Stimulated activated memory B cell treated with anti-CD40 and anti-IgM and Interleukin-4, amounts not matched to agents 10 μg/mL and 1 μg/mL and 100 μg/mL, for 72 hours (primary cell): Measurements from ENCODE around the gene RAPGEF1.

ENCODE experiments used
- ATAC-seq: fragments of 150-1000 bp; cut with Tn5 transposase; 2 replicates; pipeline ENCODE4 v1.10.0; 2021
- H3K27ac Mint-ChIP-seq: one replicate; pipeline ENCODE4 v1.8.0; 2022; ENCODE audit warnings: mild to moderate bottlenecking, mixed read lengths
- H3K27me3 Mint-ChIP-seq: one replicate; pipeline ENCODE4 v1.8.0; 2022; ENCODE audit warnings: mixed read lengths
- H3K36me3 Mint-ChIP-seq: one replicate; pipeline ENCODE4 v1.8.0; 2022; ENCODE audit warnings: mixed read lengths
- H3K4me1 Mint-ChIP-seq: one replicate; pipeline ENCODE4 v1.8.0; 2022; ENCODE audit warnings: mixed read lengths
- H3K4me3 Mint-ChIP-seq: one replicate; pipeline ENCODE4 v1.8.0; 2022; ENCODE audit warnings: mild to moderate bottlenecking, moderate library complexity, mixed read lengths
- H3K9me3 Mint-ChIP-seq: one replicate; pipeline ENCODE4 v1.8.0; 2022; ENCODE audit warnings: mixed read lengths

Gene RAPGEF1

DNA sequence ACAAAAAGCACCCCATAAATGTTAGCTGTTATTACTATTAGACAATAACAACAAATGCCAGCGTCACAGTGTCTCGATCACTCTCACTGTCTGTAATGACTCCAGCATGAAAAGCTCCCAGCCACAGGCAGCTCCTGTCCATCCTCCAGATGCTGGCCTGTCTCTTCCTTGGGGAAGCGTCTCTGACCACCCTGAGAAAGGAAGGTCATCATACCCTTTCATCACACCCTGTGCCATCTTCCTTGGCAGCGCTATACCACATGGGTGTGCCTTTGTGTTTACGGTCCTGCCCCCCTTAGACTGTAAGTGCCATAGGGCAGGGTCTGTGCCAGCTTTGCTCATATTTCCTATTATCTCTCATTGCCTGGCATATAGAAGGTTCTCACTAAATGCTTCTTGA is 104.0 kb downstream of the RAPGEF1 start:
- no peak for ATAC-seq
- Mint-ChIP-seq H3K9me3 (no peaks in the 10 kb centered on the region), H3K4me3 (no peak overlapping the region), H3K27me3 (no peaks in the 10 kb centered on the region), H3K36me3 (peaks cover 92% of the 10 kb centered on the region), H3K27ac (peak overlapping the region; percentile 99), H3K4me1 (peaks cover 64% of the 10 kb centered on the region)

DNA sequence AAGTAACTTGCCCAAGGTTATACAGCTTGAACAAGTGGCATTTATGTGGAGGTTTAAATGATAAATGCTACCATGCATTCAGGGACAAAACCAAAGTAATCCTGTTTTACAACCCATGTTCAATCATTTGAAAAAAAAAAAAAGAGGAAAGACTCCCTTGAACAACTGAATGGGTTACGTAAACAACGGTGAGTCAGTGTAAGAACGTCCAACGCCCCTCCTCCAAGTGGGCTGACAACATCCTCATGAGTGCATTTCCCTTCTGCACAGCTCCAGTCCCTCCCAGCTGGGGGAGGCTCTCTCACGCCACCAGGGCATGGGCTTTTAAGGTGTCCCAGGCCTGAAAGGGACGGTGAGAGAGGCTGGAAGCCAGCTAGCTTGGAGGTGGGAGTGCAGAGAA is 104.6 kb downstream of the RAPGEF1 start:
- peak; percentile 91 for ATAC-seq
- Mint-ChIP-seq H3K9me3 (no peaks in the 10 kb centered on the region), H3K36me3 (peaks cover 92% of the 10 kb centered on the region), H3K27me3 (no peaks in the 10 kb centered on the region), H3K4me1 (peaks cover 64% of the 10 kb centered on the region), H3K27ac (peak overlapping the region; percentile 99), H3K4me3 (no peak overlapping the region)

DNA sequence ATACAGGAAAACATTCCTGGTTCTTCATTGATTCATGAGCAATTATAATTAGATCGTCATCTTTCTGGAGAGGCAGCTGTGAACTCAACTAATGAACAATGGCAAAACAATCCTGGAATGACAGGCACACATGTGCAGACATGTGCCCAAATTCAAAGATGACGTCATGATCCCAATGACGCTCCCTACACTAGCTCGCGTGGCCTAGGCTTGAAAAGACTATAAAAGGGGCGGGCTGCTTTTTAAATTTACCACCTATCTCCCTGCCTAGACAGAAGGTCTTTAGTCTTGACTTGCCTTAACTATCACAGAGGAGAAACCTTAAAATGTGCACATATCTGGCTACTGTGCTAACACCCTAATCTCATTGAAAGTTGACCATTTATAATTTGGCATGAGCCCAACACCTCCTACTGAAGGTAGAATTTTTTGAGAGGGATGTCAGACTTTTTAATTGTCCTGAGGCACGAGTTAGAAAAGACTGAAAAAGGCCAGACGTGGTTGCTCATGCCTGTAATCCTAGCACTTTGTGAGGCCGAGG is 106.3 kb downstream of the RAPGEF1 start:
- no peak for ATAC-seq
- Mint-ChIP-seq H3K4me1 (peaks cover 74% of the 10 kb centered on the region), H3K36me3 (peaks cover 91% of the 10 kb centered on the region)

DNA sequence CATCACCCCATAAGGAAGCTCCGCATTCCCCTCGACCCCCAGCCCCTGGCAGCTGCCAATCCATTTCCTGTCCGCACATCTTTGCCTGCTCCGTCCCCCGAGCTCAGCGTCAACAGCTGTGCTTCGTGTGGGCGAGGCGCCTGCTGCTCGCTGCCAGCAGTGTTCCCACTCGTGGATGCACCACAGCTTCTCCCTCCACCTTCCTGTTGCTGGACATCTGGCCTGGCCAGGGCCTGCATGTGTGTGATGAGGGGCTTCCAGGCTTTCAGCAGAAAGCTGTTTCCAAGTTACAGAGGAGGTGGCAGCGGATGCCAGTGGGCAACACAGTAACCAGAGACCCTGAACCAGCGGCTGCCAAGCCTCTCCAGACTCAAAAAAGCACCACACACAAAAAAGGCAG is 108.6 kb downstream of the RAPGEF1 start:
- peak overlapping the region; percentile 99 for H3K27ac Mint-ChIP-seq
- peaks cover 88% of the 10 kb centered on the region for H3K36me3 Mint-ChIP-seq
- peaks cover 77% of the 10 kb centered on the region for H3K4me1 Mint-ChIP-seq
- ATAC-seq = no peak
- peak overlapping the region; percentile 68 for H3K4me3 Mint-ChIP-seq
- H3K27me3 Mint-ChIP-seq = no peaks in the 10 kb centered on the region
- H3K9me3 Mint-ChIP-seq = no peaks in the 10 kb centered on the region

More for the DNA sequence above, 106.3 kb downstream of the RAPGEF1 start:
- no peaks in the 10 kb centered on the region for H3K27me3 Mint-ChIP-seq
- H3K9me3 Mint-ChIP-seq = no peaks in the 10 kb centered on the region
- H3K4me3 Mint-ChIP-seq = no peak overlapping the region
- peak overlapping the region; percentile 99 for H3K27ac Mint-ChIP-seq

DNA sequence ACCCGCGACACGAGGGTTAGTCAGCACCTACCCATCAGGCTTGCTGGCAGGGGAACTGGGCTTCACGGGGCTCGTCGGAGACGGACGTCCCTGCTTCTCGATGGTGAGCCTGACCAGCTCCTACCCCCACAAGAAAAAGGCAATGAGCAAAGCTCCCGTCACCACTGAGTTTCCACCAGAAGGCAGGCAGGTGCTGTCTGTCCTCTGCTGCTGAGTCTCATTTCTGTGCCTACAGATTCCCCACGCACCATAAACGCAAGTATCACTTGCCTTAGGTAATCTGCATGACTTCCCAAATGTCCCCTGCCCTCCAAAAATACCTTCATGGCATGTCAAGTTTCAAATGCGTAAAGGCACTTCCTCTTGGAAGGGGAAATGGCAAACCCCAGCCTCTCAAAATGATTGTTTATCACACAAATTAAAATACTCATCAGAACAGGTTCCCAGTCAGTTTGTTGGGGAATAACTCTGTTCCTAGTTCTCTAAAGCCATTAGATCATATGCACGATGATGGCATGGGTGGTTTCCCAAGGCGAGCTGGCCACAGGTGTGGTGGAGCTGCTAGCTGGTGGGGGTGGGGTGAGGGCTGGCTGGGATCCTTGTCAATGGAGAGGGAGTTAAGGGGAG is 109.6 kb downstream of the RAPGEF1 start:
- Mint-ChIP-seq H3K4me1 (peaks cover 73% of the 10 kb centered on the region), H3K27me3 (no peaks in the 10 kb centered on the region), H3K4me3 (peak overlapping the region; percentile 80), H3K36me3 (peaks cover 86% of the 10 kb centered on the region), H3K27ac (peak overlapping the region; percentile 99), H3K9me3 (no peaks in the 10 kb centered on the region)
- peak; percentile 78 for ATAC-seq

DNA sequence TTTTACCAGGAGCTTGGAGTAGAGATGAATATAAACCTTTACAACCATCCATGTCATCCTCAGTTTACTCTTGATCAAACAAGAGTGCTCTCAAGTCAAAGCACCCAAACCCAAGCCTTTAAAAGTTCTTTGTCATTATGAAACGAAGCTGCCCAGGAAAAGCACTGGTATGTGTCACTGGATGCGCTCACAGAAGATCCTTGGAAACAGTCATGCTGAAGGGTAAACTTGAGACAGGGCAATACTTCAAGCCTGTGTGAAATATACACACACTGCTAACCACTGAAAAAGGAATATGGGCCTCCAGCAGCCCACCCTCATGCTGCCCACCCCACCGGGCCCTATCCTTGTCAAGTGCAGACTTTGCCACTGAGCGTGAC is 110.1 kb downstream of the RAPGEF1 start:
- peak; percentile 4 for ATAC-seq
- Mint-ChIP-seq H3K27ac (peak overlapping the region; percentile 99), H3K9me3 (no peaks in the 10 kb centered on the region), H3K4me3 (peak overlapping the region; percentile 80), H3K36me3 (peaks cover 86% of the 10 kb centered on the region), H3K4me1 (peaks cover 72% of the 10 kb centered on the region), H3K27me3 (no peaks in the 10 kb centered on the region)

DNA sequence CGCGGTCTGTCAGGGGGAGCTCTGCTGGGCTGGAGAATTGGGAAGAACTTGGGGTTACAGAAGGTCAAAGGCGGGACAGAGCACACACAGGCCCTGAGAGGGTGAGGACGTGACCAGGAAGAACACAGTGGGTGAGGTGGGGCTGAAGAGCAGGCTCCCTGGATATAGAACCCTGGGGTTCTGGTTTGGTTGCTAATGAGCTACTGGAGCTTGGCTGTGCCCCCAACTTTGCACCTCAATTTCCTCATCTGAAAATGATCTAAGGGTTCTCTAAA is 110.7 kb downstream of the RAPGEF1 start:
- Mint-ChIP-seq H3K4me1 (peaks cover 76% of the 10 kb centered on the region), H3K4me3 (peak overlapping the region; percentile 80), H3K27me3 (no peaks in the 10 kb centered on the region), H3K9me3 (no peaks in the 10 kb centered on the region), H3K27ac (peak overlapping the region; percentile 99), H3K36me3 (peaks cover 86% of the 10 kb centered on the region)
- no peak for ATAC-seq

DNA sequence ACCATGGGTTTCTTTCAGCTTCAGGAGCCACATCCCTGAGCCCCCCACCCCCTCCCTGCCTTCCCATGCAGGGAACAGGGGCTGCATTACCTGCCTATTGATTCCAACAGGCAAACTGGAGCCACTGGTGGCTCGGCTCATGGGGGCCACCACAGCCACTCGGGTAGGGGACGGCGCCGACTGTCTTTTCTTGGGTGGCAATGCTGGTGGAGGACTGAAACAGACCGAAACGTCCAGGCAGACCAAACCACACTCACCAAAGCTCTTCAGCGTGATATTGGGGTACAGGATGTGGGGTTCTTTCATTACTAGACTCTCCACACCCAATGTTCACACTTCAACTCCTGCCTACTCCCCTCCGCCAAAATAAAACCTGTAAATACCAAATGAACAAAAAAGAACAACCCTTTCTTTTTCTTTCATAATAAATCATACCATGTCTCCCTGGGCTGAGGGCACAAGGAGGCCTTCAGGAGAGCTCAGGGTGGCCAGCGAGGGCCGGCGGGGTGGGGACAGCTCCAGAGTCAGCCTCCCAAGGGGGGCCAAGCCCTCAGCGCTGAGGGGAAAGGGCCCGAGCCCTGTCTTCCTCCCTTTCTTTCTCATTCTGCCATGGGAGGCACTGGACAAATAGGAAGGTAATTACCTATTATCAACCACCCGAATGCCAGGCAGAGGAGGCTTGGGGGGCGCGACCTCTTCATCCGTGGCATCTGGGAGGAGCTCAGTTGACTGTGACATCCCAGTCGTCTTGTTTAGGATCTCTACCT is 111.2 kb downstream of the RAPGEF1 start:
- peak; percentile 5 for ATAC-seq
- Mint-ChIP-seq H3K27me3 (no peaks in the 10 kb centered on the region), H3K4me3 (peak overlapping the region; percentile 80), H3K36me3 (peaks cover 88% of the 10 kb centered on the region), H3K4me1 (peaks cover 81% of the 10 kb centered on the region), H3K27ac (peak overlapping the region; percentile 99), H3K9me3 (no peaks in the 10 kb centered on the region)

DNA sequence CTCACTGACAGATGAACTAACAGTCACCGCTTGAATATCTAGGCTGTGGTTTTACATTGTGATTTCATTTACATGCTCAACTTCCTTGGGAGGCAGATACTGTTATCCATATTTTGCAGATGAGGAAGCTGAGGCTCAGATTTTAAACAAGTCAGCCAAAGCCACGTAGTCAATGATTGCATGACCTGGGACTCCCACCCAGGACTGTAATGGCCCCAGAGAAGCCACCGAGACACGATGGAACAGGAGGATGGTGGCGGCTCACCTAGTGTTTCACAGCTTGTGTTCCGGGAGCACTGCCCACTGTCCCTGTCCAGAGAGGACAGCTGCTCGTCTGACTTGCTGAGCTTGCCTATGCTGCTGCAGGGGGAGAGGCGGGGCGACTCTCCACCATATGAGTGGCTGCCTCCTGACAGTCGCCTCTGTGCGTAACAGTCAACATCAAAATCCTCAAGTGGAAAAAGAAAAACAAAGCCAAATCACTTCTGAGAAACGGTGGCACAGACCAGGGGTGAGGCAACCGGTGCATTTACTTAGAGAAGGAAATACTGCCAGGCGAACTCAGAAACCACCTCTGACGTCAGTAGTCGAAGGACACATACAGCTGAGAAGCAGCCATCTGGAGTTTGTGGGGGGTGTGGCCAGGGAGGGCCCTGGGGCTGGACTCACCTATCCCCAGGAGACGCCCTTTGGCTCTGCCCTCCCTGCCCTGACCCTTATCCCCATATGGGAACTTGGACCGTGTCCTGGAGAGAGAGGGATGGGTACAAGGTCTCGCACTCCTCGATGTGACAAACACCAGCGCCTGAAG is 112.0 kb downstream of the RAPGEF1 start:
- H3K27me3 Mint-ChIP-seq = no peaks in the 10 kb centered on the region
- H3K27ac Mint-ChIP-seq = peak overlapping the region; percentile 99
- H3K9me3 Mint-ChIP-seq = no peaks in the 10 kb centered on the region
- ATAC-seq = peak; percentile 85
- H3K4me1 Mint-ChIP-seq = peaks cover 83% of the 10 kb centered on the region
- H3K4me3 Mint-ChIP-seq = peak overlapping the region; percentile 80
- H3K36me3 Mint-ChIP-seq = peaks cover 88% of the 10 kb centered on the region

DNA sequence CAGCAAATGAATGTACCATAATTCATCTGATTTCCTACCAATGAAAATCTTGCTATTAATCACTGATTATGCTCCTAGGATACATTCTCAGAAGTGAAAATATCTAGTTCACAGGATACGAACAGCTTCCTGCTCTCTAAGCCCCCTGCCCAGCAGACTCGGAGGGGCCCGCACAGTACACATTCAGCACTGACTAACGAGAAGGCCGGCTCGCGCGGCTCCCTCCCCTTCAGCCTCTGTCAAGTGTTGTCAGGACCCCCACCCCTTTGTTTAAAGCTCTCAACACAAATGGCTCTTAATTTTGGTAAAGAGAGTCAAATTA is 112.6 kb downstream of the RAPGEF1 start:
- H3K4me1 Mint-ChIP-seq = peaks cover 86% of the 10 kb centered on the region
- H3K9me3 Mint-ChIP-seq = no peaks in the 10 kb centered on the region
- no peak for ATAC-seq
- H3K27me3 Mint-ChIP-seq = no peaks in the 10 kb centered on the region
- H3K36me3 Mint-ChIP-seq = peaks cover 87% of the 10 kb centered on the region
- peak overlapping the region; percentile 99 for H3K27ac Mint-ChIP-seq
- H3K4me3 Mint-ChIP-seq = peak overlapping the region; percentile 80

DNA sequence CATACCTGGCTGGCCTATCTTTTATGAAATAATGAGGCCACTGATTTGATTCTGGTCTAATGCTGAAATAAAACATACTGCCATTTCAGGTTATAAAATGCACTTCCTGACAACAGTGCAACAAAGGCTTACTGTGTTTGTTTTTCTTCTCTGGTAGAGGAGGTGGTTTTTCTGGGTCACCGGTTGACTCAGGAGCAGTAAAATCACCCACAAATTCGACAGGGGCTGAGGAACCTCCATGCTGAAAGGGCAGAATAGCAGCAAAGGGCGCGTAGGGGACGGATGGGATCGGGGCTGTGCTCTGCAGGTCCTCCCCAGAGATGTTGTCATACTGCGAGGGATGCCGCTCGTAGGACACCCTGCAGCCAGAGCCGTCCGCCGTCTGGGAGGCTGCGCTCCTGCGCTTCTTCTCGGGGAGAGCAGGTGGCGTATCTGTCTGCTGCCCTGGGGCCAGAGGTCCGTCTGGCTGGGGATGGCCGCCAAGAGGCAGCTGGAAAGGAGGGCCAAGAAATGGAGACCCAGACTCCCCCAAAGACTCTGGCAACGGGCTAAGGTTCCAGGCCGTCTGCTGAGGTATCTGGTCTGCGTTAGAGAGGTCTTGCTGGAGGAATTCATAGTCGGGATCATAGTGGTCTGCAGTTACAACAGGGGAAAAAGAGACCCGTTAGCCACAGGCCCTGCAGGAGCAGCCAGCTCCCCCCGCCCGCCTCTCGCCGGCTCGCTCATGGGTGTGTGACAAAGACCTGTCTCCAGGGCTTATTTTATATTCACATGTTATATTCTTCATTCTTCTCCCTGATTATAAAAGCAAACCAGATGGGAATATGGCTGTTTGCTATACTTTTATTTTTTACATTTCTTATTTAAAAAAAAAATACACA is 113.8 kb downstream of the RAPGEF1 start:
- Mint-ChIP-seq H3K4me3 (peak overlapping the region; percentile 22), H3K9me3 (no peaks in the 10 kb centered on the region), H3K27ac (peak overlapping the region; percentile 99), H3K27me3 (no peaks in the 10 kb centered on the region), H3K36me3 (peaks cover 88% of the 10 kb centered on the region), H3K4me1 (peaks cover 87% of the 10 kb centered on the region)
- no peak for ATAC-seq

DNA sequence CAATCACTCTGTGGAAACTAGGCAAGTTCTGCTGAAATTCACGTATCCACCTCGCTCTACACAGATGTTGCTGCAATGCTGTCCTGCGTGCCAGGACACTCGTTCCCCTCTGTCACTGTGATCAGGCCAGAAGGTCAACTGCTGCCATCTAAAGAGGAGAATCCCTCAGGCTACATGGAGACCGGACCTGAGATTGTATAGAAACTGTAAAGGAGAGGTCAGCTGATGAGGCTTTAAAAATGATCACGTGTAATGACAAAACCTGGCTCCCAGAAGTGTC is 114.4 kb downstream of the RAPGEF1 start:
- H3K4me3 Mint-ChIP-seq = no peak overlapping the region
- H3K36me3 Mint-ChIP-seq = peaks cover 84% of the 10 kb centered on the region

DNA sequence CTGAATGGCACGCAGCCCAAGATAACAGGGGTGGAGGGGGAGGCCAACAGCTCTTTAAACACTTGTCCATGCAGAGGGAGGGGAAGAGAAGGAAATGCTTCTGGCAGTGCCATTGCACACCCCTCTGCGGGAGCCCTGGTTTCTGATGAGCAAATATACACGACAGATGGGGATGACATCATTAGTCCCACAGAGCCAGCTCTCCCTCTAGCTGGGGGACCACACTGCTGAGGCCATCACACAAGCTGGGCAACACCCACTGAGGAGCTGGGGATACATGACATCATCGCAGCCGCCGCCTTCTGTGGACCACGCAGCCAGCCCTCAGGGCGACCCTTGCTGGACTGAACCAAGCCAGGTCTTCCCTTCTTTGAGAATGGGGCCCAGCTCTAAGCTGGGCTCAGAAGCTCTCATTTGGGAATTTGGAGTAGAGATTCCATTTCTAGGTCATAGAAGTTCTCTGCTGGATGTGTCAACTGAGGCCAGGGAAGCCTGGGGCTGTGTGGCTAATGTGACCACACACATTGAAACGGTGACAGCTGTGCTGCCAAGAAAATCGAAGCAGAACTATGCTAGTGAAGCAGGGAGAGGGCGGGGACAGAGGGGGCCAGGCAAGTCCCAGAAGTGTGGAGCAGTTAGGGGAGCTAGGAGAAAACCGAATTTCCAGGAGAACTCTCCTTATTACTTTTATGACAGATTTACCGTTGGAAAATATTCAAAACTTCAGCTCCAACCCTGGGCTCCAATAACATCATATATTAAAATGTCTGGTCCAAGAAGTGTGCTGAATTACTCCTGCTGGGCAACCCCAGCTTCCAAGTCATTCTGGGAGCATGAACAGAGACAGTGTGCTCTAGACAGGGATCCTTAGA is 115.0 kb downstream of the RAPGEF1 start:
- H3K27me3 Mint-ChIP-seq = no peaks in the 10 kb centered on the region
- H3K27ac Mint-ChIP-seq = peak overlapping the region; percentile 99
- peaks cover 79% of the 10 kb centered on the region for H3K4me1 Mint-ChIP-seq
- peaks cover 80% of the 10 kb centered on the region for H3K36me3 Mint-ChIP-seq
- H3K9me3 Mint-ChIP-seq = no peaks in the 10 kb centered on the region
- ATAC-seq = no peak
- H3K4me3 Mint-ChIP-seq = peak overlapping the region; percentile 29

More for the DNA sequence above, 114.4 kb downstream of the RAPGEF1 start:
- Mint-ChIP-seq H3K4me1 (peaks cover 85% of the 10 kb centered on the region), H3K27me3 (no peaks in the 10 kb centered on the region), H3K9me3 (no peaks in the 10 kb centered on the region), H3K27ac (peak overlapping the region; percentile 99)
- no peak for ATAC-seq

DNA sequence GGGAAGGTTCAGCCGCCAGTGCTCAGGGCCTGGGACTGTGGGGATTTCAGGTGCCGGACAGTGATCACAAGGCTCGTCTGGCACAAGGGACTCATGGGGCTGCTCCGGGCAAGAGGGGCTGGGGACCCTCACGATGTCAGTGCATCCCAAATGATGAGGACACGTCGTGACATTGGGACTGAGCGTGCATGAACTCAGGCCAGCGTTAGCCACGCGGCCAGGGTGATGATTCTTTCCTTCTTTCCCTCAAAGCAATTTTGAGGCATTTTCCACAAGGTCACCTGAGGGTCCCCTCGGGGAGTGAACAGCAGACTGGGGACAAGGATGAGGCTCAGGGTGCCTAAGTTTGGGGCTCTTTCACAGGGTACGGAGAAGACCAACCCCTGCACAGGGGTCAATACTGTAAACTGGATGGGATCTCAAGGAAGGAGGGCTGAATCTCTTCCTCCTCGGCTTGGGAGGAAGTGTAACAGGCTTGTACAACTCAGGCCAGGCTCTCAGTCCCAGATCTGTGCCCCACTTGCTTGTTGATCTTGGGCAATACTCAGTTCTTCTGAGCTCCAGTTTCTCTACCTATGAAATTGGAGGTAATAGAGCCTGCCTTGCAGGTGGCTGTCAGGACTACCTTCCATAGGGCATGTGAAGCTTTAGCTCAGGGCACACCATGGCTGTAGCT is 116.1 kb downstream of the RAPGEF1 start:
- no peaks in the 10 kb centered on the region for H3K27me3 Mint-ChIP-seq
- H3K9me3 Mint-ChIP-seq = no peaks in the 10 kb centered on the region
- H3K36me3 Mint-ChIP-seq = peaks cover 82% of the 10 kb centered on the region
- peaks cover 73% of the 10 kb centered on the region for H3K4me1 Mint-ChIP-seq
- ATAC-seq = no peak
- peak overlapping the region; percentile 7 for H3K4me3 Mint-ChIP-seq
- peak overlapping the region; percentile 99 for H3K27ac Mint-ChIP-seq
